Activated CD8-positive, alpha-beta memory T cell treated with anti-CD3 and anti-CD28 coated beads for 36 hours (primary cell): ENCODE results near the gene ADM2. TPM values are rescaled to one million over a fixed set of nuclear protein-coding genes. Genes with fewer than 3 reads are reported as not detected.
"Not testable (repeated sequence)": the region's sequence is repeated elsewhere in the genome, so short reads cannot be mapped to it uniquely, and the experiment has no call there.

ENCODE experiments used
- CTCF ChIA-PET: fragments of 350-600 bp; sonication (Branson Sonifier 250); formaldehyde crosslinking; loops from one replicate; lab custom pipeline; 2021; ENCODE audit warnings: antibody characterized with exemption; lab: Charles Lee
- POLR2A ChIA-PET: fragments of 350-600 bp; sonication (Branson Sonifier 250); formaldehyde crosslinking; loops from one replicate; lab custom pipeline; 2021; ENCODE audit warnings: antibody characterized with exemption; lab: Charles Lee
- total RNA-seq, 2 experiments: library from RNA; stranded (reverse); gene quantifications; one replicate each; pipeline ENCODE4 v1.2.3, GENCODE V29; 2021

ADM2 gene
- total RNA-seq, 2 experiments from 2014 or later = 5.2 to 7.0 TPM

DNA sequence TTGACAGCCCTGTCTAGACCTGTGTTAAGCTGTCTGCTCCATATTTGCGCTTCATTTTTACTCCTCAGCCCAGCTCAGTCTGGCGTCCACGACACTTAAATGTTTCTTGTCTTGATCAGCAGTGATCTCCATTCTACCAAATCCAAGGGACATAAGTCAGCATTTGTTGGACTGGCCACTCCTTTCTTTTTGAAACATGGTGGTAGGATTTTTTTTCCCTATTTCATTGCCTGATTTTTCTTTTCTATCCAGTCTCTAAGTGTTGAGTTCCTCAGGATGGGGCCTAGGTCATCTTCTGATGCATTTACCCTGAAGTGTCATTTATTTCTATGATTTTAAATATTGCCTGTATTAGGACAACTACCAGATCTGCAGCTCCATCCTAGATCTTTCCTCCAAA, 27.6 kb downstream of the ADM2 start:
- ChIA-PET CTCF (interaction anchor here (0.8 to 2.8 kb wide), 6 partner anchors 11 to 119 kb away, joined by 3 to 32 read pairs (median 4); partner anchors contain the start of genes ARSA, SCO2 and SYCE3), POLR2A (interaction anchor here (0.6 to 4.7 kb wide), 8 partner anchors 17 to 264 kb away, joined by 3 to 69 read pairs (median 4); partner anchors contain the start of genes SCO2, TUBGCP6 and TYMP)

DNA sequence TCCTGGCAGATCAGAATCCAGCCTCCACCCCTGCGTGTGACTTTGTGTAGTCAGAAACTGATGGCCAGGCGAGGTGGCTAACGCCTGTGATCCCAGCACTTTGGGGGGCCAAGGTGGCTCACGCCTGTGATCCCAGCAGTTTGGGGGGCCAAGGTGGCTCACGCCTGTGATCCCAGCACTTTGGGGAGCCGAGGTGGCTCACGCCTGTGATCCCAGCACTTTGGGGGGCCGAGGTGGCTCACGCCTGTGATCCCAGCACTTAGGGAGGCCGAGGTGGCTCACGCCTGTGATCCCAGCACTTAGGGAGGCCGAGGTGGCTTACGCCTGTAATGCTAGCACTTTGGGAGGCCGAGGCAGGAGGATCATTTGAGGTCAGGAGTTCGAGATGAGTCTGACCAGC, 31.8 kb downstream of the ADM2 start:
- ChIA-PET CTCF (interaction anchor here (0.6 kb wide), 1 partner anchor 12 kb away, joined by 3 read pairs; the partner anchor contains the start of gene SCO2), POLR2A (interaction anchor here (0.8 kb wide), 1 partner anchor 40 kb away, joined by 4 read pairs; no protein-coding TSS in a partner anchor)

DNA sequence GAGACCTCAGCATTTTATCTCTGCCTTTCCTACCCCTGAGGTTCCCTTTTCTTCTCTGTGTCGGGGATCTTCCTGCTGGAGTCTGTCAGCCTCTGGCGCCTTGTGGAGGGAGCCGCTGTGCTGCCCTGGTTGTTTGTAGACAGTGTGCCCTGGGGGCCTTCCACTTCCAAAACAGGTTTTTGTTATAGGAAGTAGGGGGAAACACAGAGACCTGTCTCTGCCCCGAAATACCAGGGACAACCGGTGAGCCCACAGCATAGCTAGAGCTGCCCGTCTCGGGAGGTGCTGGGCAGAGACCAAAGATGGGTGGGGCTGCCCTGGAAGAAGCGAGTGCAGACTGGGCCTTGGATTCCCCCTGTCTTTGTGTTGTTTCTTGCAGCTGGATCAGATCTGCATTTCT, 34.7 kb downstream of the ADM2 start:
- ChIA-PET CTCF (interaction anchor here (0.9 to 1.3 kb wide), 2 partner anchors 18 to 47 kb away, joined by 3 to 6 read pairs; partner anchors contain the start of gene SYCE3), POLR2A (interaction anchor here (1.1 kb wide), 1 partner anchor 10 kb away, joined by 3 read pairs; the partner anchor contains the start of gene SCO2)

DNA sequence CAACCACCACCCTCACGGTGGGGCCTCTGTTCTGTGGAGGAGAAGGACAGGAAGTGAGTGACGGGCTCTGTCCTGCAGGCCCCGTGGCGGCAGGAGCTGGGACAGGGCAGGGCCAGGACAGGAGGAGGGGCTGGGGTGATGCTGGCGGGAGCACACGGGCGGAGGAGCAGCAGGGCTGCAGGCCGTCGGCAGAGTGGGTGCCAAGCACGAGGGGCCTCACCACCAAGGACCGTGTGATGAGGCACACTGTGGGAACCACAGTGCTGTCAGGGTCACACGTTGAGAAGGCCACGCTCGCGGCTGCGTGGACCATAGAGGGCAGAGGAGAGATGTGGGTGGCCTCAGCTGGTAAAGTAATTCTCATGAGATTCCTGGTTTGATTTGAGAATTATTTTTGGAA, 35.5 kb downstream of the ADM2 start:
- ChIA-PET CTCF (interaction anchor here (0.7 to 0.9 kb wide), 2 partner anchors 19 to 103 kb away, joined by 3 to 4 read pairs; no protein-coding TSS in a partner anchor), POLR2A (no interaction called here)

DNA sequence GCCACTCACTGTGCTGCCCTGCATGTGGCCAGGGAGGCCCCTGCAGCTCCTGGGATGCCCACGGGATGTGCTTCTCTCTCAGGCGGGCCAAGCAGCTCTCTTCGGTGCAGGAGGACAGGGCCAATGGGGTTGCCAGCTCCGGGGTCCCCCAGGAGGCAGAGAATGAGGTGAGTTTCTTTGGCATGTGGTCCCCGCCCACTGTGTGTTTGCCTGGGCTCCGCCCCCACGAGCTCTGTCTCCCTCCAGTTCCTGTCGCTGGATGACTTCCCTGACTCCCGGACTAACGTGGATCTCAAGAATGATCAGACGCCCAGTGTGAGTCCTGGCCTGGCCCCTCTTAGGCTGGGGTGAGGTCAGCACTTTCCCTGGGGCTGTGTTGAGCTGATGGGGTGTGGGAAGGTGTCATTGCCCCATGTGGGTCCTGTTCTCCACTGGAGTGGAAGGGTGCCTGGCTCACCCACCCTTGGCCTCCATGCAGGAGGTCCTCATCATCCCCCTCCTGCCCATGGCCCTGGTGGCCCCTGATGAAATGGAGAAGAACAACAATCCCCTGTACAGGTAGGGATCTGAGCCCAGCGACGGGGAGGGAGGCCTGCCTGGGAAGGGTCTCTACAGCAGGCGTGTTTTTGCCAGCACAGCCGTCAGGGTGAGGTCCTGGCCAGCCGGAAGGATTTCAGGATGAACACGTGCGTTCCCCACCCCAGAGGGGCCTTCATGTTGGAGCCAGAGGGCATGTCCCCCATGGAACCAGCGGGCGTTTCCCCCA, 36.3 kb downstream of the ADM2 start:
- POLR2A ChIA-PET = no interaction called here
- CTCF ChIA-PET = no interaction called here

DNA sequence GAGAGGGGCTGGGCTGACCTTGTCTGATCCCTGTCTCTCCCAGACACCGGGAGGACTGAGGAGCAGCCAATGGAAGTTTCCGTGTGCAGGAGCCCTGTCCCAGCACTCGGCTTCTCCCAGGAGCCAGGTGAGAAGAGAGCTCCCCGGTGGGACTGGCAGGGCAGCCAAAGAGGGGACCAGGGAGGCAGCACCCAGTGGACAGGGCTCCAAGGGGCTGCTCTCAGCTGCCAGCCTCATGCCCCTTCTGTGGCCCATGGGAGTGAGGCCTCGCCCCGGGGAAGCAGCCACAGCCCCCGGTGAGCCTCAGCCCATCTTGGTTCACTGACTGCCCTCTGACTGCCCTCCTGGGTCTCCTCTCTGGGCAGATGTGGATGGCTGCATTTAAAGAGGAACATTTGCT, 37.3 kb downstream of the ADM2 start:
- CTCF ChIA-PET = no interaction called here
- POLR2A ChIA-PET = no interaction called here

DNA sequence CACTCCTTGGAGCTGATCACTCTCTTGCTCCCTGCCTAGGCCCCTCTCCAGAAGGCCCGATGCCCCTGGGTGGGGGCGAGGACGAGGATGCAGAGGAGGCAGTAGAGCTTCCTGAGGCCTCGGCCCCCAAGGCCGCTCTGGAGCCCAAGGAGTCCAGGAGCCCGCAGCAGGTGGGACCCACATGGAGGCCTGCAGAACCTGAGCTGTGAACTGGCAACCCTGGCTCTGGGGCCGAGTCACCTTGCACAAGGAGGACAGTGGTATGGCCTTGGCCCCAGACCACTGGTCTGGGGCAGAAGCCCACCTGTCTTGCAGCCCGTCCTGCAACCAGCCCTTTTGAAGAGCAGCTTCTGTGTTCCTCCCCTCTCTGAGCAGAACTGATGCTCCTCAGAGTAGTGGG, 37.8 kb downstream of the ADM2 start:
- POLR2A ChIA-PET = no interaction called here
- CTCF ChIA-PET = no interaction called here

DNA sequence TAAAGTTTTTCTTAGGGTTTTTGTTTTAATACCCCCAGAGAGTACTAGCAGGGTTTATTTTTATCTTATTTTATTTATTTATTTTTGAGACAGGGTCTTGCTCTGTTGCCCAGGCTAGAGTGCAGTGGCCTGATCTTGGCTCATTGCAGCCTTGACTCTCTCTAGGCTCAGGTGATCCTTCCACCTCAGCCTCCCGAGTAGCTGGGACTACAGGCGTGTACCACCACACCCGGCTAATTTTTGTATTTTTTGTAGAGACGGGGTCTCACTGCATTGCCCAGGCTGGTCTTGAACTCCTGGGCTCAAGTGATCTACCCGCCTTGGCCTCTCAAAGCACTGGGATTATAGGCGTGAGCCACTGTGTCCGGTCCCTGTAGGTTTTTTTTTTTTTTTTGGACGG, 38.8 kb downstream of the ADM2 start:
- POLR2A ChIA-PET = not testable (repeated sequence)
- CTCF ChIA-PET = interaction anchor here (0.7 kb wide), 1 partner anchor 12 kb away, joined by 3 read pairs; the partner anchor contains the start of gene LMF2

DNA sequence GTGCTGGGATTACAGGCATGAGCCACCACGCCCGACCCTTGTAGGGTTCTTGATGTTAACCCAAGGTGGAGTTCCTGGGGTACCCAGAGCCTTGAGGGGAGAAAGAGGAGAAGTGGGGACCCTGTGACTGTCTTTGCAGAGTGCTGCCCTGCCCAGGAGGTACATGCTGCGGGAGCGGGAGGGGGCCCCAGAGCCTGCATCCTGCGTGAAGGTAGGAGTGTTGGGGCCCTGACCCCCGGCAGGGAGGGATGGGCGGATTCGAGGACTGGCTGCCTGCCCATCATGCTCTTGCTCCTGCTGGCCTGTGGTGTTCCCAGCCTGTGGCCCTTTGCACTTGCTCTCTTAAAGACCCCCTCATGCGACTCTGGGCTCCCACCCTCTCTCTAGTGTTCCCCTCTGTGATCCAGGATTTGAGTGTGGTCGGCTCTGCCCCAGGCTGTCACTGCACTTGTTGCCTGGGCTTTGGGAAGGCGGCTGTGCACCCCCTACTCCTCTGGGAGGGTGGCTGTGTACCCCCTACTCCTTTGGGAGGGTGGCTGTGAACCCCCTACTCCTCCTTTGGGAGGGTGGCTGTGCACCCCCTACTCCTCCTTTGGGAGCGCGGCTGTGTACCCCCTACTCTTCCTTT, 39.6 kb downstream of the ADM2 start:
- ChIA-PET POLR2A (no interaction called here), CTCF (no interaction called here)

DNA sequence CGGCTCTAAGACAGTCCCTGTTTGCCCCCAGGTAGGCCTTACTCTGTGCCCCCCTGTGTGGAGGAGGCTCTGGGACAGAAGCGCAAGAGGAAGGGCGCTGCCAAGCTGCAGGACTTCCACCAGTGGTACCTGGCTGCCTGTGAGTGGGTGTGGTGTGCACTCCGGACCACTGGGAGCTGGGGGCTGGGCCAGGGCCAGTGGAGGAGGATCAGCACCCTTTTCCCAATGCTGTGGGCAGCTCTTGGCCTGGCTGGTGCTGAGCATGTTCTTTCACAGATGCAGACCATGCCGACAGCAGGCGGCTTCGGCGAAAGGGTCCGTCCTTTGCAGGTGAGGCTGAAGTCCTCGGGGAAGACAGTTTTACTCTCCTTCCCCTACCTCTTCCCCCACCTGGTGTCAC, 40.4 kb downstream of the ADM2 start:
- CTCF ChIA-PET = no interaction called here
- POLR2A ChIA-PET = no interaction called here

DNA sequence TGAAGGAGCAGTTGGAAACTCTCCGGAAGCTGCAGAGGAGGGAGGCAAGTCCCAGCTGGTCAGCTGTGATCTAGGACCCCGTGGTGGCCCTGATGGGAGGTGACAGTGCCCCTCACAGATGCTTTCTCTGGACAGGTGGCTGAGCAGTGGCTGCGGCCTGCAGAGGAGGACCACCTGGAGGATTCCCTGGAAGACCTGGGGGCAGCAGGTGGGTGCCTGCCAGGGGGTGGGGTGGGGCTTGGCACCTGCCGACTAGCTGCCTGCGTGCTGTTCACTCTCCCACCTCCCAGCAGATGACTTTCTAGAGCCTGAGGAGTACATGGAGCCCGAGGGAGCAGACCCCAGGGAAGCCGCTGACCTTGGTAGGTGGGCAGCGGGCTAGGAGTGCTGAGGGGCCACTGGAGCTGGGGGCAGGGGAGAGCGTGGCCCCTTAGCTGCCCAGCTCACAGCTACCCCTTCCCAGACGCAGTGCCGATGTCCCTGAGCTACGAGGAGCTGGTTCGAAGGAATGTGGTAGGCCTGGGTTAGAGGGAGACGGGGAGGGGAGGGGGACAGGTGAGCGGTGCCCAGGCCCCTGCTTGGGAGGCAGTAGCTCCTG, 41.0 kb downstream of the ADM2 start:
- CTCF ChIA-PET = no interaction called here
- POLR2A ChIA-PET = interaction anchor here (0.7 kb wide), 1 partner anchor 14 kb away, joined by 3 read pairs; the partner anchor contains the start of genes LMF2 and NCAPH2

DNA sequence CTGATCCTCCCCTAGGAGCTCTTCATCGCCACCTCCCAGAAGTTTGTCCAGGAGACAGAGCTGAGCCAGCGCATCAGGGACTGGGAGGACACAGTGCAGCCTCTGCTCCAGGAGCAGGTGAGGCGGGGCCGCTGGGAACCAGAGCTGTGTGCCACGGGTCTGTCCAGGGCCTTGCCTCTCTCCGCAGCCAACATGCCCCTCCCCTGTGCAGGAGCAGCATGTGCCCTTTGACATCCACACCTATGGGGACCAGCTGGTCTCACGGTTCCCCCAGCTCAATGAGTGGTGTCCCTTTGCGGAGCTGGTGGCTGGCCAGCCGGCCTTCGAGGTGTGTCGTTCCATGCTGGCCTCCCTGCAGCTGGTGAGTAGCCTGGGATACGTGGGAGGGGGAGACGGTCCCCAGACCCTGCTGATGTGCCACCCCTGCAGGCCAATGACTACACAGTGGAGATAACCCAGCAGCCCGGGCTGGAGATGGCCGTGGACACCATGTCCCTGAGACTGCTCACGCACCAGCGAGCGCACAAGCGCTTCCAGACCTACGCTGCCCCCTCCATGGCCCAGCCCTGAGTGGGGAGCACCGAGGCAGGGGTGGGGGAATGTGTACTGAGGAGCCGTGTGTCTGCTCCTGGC, 41.6 kb downstream of the ADM2 start:
- CTCF ChIA-PET = no interaction called here
- POLR2A ChIA-PET = interaction anchor here (0.7 kb wide), 1 partner anchor 15 kb away, joined by 3 read pairs; the partner anchor contains the start of genes LMF2 and NCAPH2

DNA sequence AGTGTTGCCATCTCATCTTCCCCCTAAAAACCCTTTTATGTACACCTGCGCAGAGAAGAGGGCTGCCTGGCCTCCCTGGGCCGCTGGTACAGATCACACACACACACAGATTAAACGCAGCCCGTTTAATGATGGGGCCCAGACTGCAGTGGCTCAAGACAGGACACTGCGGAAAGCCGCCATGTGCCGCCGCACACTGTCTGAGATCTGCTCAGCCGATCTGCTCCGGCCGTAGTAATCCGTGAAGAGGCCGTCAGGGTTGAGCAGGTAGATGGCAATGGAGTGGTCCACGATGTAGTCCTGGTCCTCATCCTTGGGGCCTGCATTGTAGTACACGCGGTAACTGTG, 42.1 kb downstream of the ADM2 start:
- CTCF ChIA-PET = interaction anchor here (3.0 kb wide), 1 partner anchor 15 kb away, joined by 32 read pairs; the partner anchor contains the start of genes LMF2 and NCAPH2
- POLR2A ChIA-PET = interaction anchor here (2.8 to 5.6 kb wide), 3 partner anchors 15 to 40 kb away, joined by 22 to 69 read pairs (median 36); partner anchors contain the start of genes LMF2, NCAPH2 and SYCE3

DNA sequence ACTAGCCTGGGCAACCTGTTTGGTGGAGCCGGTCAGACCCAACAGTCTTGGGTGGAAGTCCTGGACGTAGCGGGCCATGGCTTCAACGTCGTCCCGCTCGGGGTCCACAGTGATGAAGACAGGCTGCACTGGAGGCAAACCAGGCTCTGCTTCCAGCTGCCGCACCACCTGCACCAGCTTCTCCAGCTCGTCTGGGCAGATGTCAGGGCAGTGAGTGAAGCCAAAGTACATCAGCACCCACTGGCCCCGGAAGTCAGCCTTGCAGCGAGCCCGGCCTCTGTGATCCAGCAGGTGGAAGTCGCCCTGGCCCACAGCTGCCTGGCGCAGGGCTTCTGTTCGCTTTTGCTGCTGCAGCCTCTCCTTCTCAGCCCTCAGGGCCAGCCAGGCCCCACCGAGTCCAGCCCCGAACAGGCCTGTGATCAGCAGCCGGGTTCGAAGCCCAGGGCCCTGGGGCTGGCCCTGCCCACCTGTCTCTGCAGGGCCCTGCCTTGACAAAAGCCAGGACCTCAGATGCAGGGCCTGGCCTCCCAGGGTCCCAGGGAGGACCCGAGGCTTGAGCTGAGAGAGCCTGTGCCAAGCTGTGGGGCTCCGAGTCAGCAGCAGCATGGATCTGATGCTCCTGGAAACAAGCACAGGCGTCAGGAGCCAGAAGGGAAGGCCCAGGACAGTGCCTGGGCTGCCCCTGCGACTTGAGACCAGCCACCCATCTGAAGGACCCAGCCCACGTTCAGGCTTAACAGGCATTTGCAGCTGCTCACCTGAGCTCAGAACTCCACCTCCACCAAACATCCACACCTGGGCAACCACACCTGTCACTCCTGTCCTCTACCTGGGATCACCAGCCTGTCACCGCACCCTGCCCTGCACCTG, 42.7 kb downstream of the ADM2 start:
- CTCF ChIA-PET = interaction anchor here (1.1 to 3.0 kb wide), 6 partner anchors 9 to 168 kb away, joined by 3 to 47 read pairs (median 13); partner anchors contain the start of genes CHKB, LMF2, NCAPH2 and SYCE3

DNA sequence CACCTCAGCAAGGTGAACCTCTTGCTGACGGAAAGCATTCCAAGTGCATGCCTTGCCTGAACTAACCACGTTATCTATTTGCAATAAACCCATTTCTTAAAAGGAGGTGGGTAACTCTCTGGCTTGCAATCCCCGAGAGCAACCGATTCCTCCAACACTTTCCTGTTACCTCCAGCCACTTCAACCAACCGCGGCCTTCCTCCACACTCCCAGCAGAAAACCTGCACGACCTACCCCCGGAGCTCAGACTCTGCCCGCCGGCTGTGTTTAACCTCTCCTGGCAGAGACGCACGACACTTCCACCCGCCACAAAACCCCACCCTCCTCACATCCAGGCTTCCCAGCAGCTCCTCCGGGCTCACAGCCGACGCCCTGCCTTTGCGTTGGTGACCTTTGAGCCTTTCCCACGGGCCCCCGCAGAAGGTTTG, 43.3 kb downstream of the ADM2 start:
- CTCF ChIA-PET = interaction anchor here (0.9 to 3.0 kb wide), 9 partner anchors 10 to 169 kb away, joined by 3 to 47 read pairs (median 6); partner anchors contain the start of genes CHKB, LMF2, NCAPH2 and SYCE3
- POLR2A ChIA-PET = interaction anchor here (0.6 to 5.6 kb wide), 10 partner anchors 14 to 72 kb away, joined by 3 to 69 read pairs (median 8); partner anchors contain the start of genes KLHDC7B, LMF2, NCAPH2 and SYCE3

More for the DNA sequence above, 42.7 kb downstream of the ADM2 start:
- POLR2A ChIA-PET = interaction anchor here (0.6 to 5.6 kb wide), 7 partner anchors 13 to 71 kb away, joined by 3 to 69 read pairs (median 10); partner anchors contain the start of genes LMF2, NCAPH2 and SYCE3

DNA sequence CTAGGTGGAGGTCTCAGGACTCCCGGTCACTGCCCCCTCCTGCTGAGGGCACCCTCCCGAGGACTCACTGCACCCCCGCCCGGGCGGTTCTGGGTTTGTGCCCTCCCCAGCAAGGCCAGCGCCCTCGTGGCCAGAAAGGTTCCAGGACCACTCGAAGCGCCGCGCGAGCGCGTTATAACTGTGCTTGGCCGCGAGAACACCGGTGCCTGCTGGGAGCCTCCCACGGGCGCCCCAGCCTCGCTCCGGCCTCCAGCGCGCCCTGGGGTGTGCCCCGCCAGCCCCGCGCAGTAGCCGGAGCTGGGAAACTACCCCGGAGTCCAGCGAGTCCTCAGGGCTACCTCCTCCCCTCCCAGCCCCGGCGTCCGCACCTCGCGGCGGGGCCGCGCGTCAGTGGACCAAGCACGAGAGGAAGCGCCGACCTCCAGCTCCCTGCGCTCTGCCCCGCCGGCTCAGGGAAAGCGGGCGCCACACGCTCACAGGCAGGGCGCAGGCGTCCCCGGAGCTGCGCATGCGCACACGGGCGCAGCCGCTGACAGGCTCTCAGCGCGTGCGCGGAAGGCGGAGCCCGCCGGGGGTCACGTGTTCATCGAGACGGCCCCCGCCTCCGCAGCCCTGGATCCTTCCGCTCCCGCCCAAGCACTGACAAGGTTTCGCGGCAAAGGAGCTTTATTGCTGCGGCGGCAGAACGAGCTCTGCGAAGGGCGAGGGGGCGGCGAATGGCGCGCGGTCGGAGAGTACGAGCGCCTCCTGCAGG, 43.9 kb downstream of the ADM2 start, which contains the start of gene SCO2:
SCO2 (minus strand) TSS at position 495 of the 754 bp plus-strand sequence. CDS start 1,187 bp downstream, outside the sequence.
- POLR2A ChIA-PET = interaction anchor here (0.5 to 7.7 kb wide), 22 partner anchors 10 to 281 kb away, joined by 3 to 93 read pairs (median 5); partner anchors contain the start of genes KLHDC7B, LMF2, NCAPH2 and SYCE3
- CTCF ChIA-PET = interaction anchor here (0.6 to 3.0 kb wide), 31 partner anchors 10 to 274 kb away, joined by 3 to 47 read pairs (median 4); partner anchors contain the start of genes CHKB, HDAC10, KLHDC7B and LMF2
